Ascending aorta (tissue), 2 donors: ENCODE results near the gene TMEM213. TPM values are rescaled to one million over a fixed set of nuclear protein-coding genes. Genes with fewer than 3 reads are reported as not detected.

Source experiments
- DNase-seq, 2 donors: peaks; one replicate each; pipeline ENCODE4 v3.0.0-alpha.2; 2019; ENCODE audit warnings: low spot score in 2 of 2
- H3K27ac ChIP-seq, 2 donors: fragments of 200-600 bp; sonication (generic); one replicate each; pipeline ENCODE4 v1.5.1; 2016 to 2017; ENCODE audit warnings: mild to moderate bottlenecking in 1 of 2
- H3K27me3 ChIP-seq: fragments of 200-600 bp; sonication (generic); one replicate; pipeline ENCODE4 v1.5.1; 2017
- H3K36me3 ChIP-seq, 2 donors: fragments of 200-600 bp; sonication (generic); one replicate each; pipeline ENCODE4 v1.5.1; 2016
- H3K4me1 ChIP-seq, 2 donors: fragments of 200-600 bp; sonication (generic); one replicate each; pipeline ENCODE4 v1.5.1; 2016 to 2017; ENCODE audit warnings: mild to moderate bottlenecking in 1 of 2
- H3K4me3 ChIP-seq, 2 donors: fragments of 200-600 bp; sonication (generic); one replicate each; pipeline ENCODE4 v1.5.1; 2016 to 2017; ENCODE audit warnings: mild to moderate bottlenecking in 1 of 2
- H3K9me3 ChIP-seq, 2 donors: fragments of 200-600 bp; sonication (generic); one replicate each; pipeline ENCODE4 v1.5.1; 2016
- CTCF ChIP-seq, 3 experiments: fragments of 200-600 bp in 2 of 3; fragments of 450-650 bp in 1 of 3; sonication (generic) in 2 of 3; IDR thresholded peaks; one replicate each; pipeline ENCODE4 v1.5.1; 2016 to 2019; ENCODE audit warnings: antibody characterized with exemption in 3 of 3, mild to moderate bottlenecking in 1 of 3, moderate library complexity in 1 of 3
- intact Hi-C: fragments of 100-400 bp; cut with DNase I; formaldehyde crosslinking; loops from one replicate; pipeline ENCODE4 v1.15.1; 2023
- total RNA-seq: library from RNA; depleted of rRNA; stranded (reverse); fragments of >200 nt; gene quantifications from one replicate; pipeline ENCODE4 v1.1.0, GENCODE V29; 2016

Gene TMEM213
- total RNA-seq, 1 donor from 2014 or later: not detected

GRCh38 chr7:138865843-138866242 lies 68.0 kb downstream of the TMEM213 start:
- H3K4me3 ChIP-seq: no peak overlapping the region
- no peaks in the 10 kb centered on the region for H3K27me3 ChIP-seq
- no peaks in the 10 kb centered on the region for H3K9me3 ChIP-seq
- no peaks in the 10 kb centered on the region for H3K36me3 ChIP-seq
- H3K27ac ChIP-seq: no peak overlapping the region
- H3K4me1 ChIP-seq: no peaks in the 10 kb centered on the region
- no peak for TF ChIP-seq CTCF (IDR thresholded peaks at IDR 0.05)
- no peak for DNase-seq
- intact Hi-C loops: no loop called here

DNA sequence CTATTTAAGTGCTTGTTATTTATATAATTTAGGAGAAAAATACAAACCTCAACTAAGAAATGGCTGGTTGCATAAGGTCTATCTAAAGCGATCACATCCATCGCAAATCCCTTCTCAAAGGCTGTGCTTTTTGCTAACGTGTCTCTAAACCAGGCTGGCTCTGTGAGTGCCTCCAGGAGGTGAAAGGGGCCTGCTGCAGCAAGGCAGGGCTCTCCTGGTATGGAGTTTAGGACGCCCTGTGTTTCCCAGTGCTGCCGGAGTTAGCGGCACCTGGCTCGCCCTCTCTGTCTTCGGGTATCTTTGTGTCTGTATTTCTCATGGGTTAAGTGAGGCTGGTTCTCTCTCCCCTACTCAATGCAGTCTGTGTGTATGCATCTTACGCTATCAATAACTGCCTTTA lies 68.6 kb downstream of the TMEM213 start:
- Histone ChIP-seq H3K36me3 (no peaks in the 10 kb centered on the region), H3K4me3 (no peak overlapping the region), H3K9me3 (no peaks in the 10 kb centered on the region), H3K27ac (no peak overlapping the region), H3K4me1 (no peaks in the 10 kb centered on the region), H3K27me3 (no peaks in the 10 kb centered on the region)
- DNase-seq: no peak
- intact Hi-C loops: no loop called here
- TF ChIP-seq CTCF (IDR thresholded peaks at IDR 0.05): no peak

- intact Hi-C loops: no loop called here
- Histone ChIP-seq H3K9me3 (no peaks in the 10 kb centered on the region), H3K36me3 (no peaks in the 10 kb centered on the region), H3K27me3 (no peaks in the 10 kb centered on the region), H3K4me1 (no peaks in the 10 kb centered on the region), H3K4me3 (no peak overlapping the region), H3K27ac (no peak overlapping the region)
- DNase-seq: no peak
- no peak for TF ChIP-seq CTCF (IDR thresholded peaks at IDR 0.05)
Observed at GRCh38 chr7:138867744-138868143, 70.0 kb downstream of the TMEM213 start.

DNA sequence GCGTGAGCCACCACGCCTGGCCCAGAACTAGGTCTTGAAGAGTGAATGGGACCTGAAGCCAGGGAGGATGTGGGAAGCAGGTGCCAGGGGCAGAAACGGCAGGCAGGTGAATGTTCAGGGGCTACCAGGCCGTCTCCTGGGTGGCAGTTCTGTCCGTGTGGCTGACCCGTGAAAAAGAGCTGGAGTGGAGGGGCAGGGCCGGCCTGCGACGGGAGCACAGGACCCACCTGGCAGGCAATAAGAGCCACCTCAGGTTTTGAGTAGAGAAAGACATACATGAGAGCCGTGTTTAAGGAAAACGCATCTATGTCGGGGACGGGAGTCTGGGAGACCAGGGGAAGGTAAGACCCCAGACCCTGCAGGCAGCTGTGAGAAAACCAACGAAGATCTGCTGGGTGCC lies 70.9 kb downstream of the TMEM213 start:
- no peaks in the 10 kb centered on the region for H3K4me1 ChIP-seq
- intact Hi-C loops: no loop called here
- no peak for DNase-seq
- H3K27me3 ChIP-seq: no peaks in the 10 kb centered on the region
- H3K4me3 ChIP-seq: no peak overlapping the region
- H3K27ac ChIP-seq: no peak overlapping the region
- TF ChIP-seq CTCF (IDR thresholded peaks at IDR 0.05): no peak
- no peaks in the 10 kb centered on the region for H3K36me3 ChIP-seq
- H3K9me3 ChIP-seq: no peaks in the 10 kb centered on the region

GRCh38 chr7:138869353-138869752 lies 71.6 kb downstream of the TMEM213 start:
- DNase-seq: no peak
- H3K27ac ChIP-seq: no peak overlapping the region
- no peak overlapping the region for H3K4me3 ChIP-seq
- no peaks in the 10 kb centered on the region for H3K36me3 ChIP-seq
- intact Hi-C loops: no loop called here
- H3K27me3 ChIP-seq: no peaks in the 10 kb centered on the region
- H3K9me3 ChIP-seq: no peaks in the 10 kb centered on the region
- no peaks in the 10 kb centered on the region for H3K4me1 ChIP-seq
- no peak for TF ChIP-seq CTCF (IDR thresholded peaks at IDR 0.05)
